Heart right ventricle (tissue), 16 donors: Measurements from ENCODE around the gene CDK11B. TPM values are rescaled to one million over a fixed set of nuclear protein-coding genes. Genes with fewer than 3 reads are reported as not detected.

ENCODE experiments used
- ATAC-seq, 8 donors: fragments of 200-7000 bp; cut with Tn5 transposase; one replicate each; pipeline ENCODE4 v1.9.1; 2020; ENCODE audit warnings: mild to moderate bottlenecking in 8 of 8, moderate library complexity in 8 of 8, moderate number of reproducible peaks in 1 of 8
- DNase-seq, 2 donors: peaks; one replicate each; pipeline ENCODE4 v3.0.0-alpha.2; 2020
- H3K27ac ChIP-seq, 10 donors: fragments of 200-600 bp; sonication (generic) in 2 of 10; one replicate each; pipeline versions ENCODE4 v1.5.0 to v1.8.0; 2020 to 2022; ENCODE audit warnings: mild to moderate bottlenecking in 3 of 10
- H3K27me3 ChIP-seq, 7 donors: fragments of 200-600 bp; one replicate each; pipeline ENCODE4 v1.8.0; 2021 to 2022; ENCODE audit warnings: mild to moderate bottlenecking in 2 of 7
- H3K36me3 ChIP-seq, 9 donors: fragments of 200-600 bp; sonication (generic) in 1 of 9; one replicate each; pipeline versions ENCODE4 v1.5.0 to v1.8.0; 2020 to 2022; ENCODE audit warnings: mild to moderate bottlenecking in 2 of 9
- H3K4me1 ChIP-seq, 9 donors: fragments of 200-600 bp; sonication (generic) in 1 of 9; one replicate each; pipeline versions ENCODE4 v1.5.0 to v1.8.0; 2020 to 2022; ENCODE audit warnings: mild to moderate bottlenecking in 4 of 9
- H3K4me3 ChIP-seq, 10 donors: fragments of 200-600 bp; sonication (generic) in 2 of 10; one replicate each; pipeline versions ENCODE4 v1.5.0 to v1.8.0; 2020 to 2022; ENCODE audit warnings: mild to moderate bottlenecking in 7 of 10, moderate library complexity in 2 of 10
- H3K9me3 ChIP-seq, 11 donors: fragments of 200-600 bp in 10 of 11; sonication (generic) in 2 of 11; one replicate each; pipeline versions ENCODE4 v1.5.0 to v1.8.0; 2013 to 2022; ENCODE audit warnings: mild to moderate bottlenecking in 2 of 11, control low read depth in 1 of 11, moderate library complexity in 1 of 11
- WGBS, 2 donors: extraction: QIAGEN DNeasy Blood & Tissue Kit; methylation state at CpG; one replicate each; pipeline ENCODE4 v1.1.7; 2013; ENCODE audit warnings: inconsistent platforms in 1 of 2; 5-methylcytosine and 5-hydroxymethylcytosine counted together
- intact Hi-C, 10 donors: fragments of 100-400 bp; cut with DNase I; formaldehyde crosslinking; loops; one replicate each; pipeline versions ENCODE4 v1.11.1 to v1.14.2; 2022
- polyA plus RNA-seq, 2 donors: library from polyadenylated mRNA; stranded (reverse); fragments of 200-250 nt; gene quantifications; one replicate each; pipeline ENCODE4 v1.2.3, GENCODE V29; 2013
- total RNA-seq, 10 donors: library from RNA; stranded (reverse); fragmentation: NEBNext Ultra II Directional in 3 of 10; extraction: Animal tissue kit (Norgen Biotek cat#: 25700) in 3 of 10; gene quantifications; one replicate each; pipeline versions ENCODE4 v1.2.1 to v1.2.4, GENCODE V29; 2021 to 2023
- TF ChIP-seq, protein P1 (sequence below), 9 donors: fragments of 200-600 bp; sonication (generic) in 2 of 9; IDR thresholded peaks; one replicate each; pipeline versions ENCODE4 v1.5.0 to v1.8.0; 2021 to 2022; ENCODE audit warnings: antibody characterized with exemption in 9 of 9, mild to moderate bottlenecking in 5 of 9, moderate library complexity in 1 of 9
- donor health status: Arrhythmogenic right ventricular cardiomyopathy.
- donor health status: ischemic (EF 13 %, LVEDD 7.1; RV severe dilation, severe dysfunction).
- donor health status: healthy with polysubstance abuse.
- donor health status: DM: no; HTN: yes; CAD: no.
- donor health status: DM: no; HTN: no; CAD: no.
- donor health status: ischemic (EF 25% LVEDD 6.9; RV normal size, moderate dysfunction).
- donor health status: ischemic (EF 25% LVEDD 5.7; RV mildly dilated, moderate dysfunction).
- donor health status: healthy.
- donor health status: DM: yes; HTN: yes; CAD: no.
- donor health status: Ischemic cardiomyopathy.
- donor health status: ischemic (EF 35%, LVEDD 5.7; RV mildly dilated, moderate dysfunction).
- donor health status: nonischemic (EF 11% LVEDD 7.7; RV severe dilation, severe dysfunction).
- donor health status: DM: yes; HTN: yes; CAD: no.
- donor health status: PGD.
- donor health status: ischemic (EF 29% LVEDD 5.4; RV normal size, mild dysfunction).
- donor health status: nonischemic (EF 23%, LVEDD 6.1; RV moderate dilation, normal function).

The CDK11B gene
- total and polyA plus RNA-seq, 12 donors, result 20.9 to 34.1 (median 24.2) TPM

DNA sequence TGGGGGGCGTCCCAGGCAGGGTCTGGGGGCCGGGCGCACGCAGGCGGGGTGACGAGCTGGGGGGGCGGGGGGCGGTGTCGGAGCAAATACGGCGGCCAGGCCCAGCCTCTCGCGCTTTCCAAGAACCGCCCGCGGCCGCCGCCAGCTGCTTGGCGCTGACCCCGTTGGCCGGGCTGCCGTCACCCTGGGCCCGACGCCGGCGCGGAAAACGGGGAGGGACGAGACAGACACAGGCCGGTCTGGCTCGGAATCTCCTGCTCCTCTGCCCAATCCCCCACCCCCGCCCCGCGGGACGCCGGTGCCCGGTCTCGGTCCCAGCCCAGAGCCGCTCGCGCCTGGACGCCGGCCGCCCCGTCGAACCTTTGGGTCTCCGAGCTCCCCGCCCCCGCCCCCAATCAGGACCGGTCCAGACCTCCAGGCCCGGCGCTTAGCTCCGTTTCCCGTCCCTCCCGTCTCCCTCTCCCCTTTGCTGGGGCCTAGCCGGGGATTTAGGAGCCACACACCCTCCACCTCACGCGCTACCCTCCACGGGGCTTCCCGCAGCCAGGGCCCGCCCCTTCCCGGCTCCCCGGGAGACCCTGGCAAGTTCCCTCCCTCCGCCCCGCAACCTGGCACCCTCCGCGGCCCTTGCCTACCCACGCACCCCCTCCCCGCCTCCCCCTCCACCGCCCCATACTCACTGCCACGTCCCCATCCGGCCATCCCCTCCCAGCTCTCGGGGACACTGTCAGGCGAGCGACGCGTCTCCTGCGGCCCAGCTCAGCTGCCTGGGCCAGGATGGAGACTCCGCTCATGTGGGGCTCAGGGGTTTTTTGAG lies 27.6 kb downstream of the CDK11B start:
- ATAC-seq (peak; percentile 43 to 64 (median 60)), DNase-seq (peak; percentile 76 to 77)
- intact Hi-C loops, result no loop called here
- Histone ChIP-seq H3K27ac (peak overlapping the region; percentile 52 to 92 (median 82)), H3K9me3 (no peaks in the 10 kb centered on the region), H3K4me1 (peaks cover 0 to 21% (median 8%) of the 10 kb centered on the region in 9 donors), H3K4me3 (peak overlapping the region in 9 of 10 donors; percentile 19 to 47 (median 45)), H3K36me3 (peaks cover 0 to 34% (median 8%) of the 10 kb centered on the region in 9 donors), H3K27me3 (peaks cover 0 to 41% (median 15%) of the 10 kb centered on the region in 7 donors)
- WGBS, 2 donors, result 23 to 24% methylated on average over 55 to 79 of the region's 79 CpGs
- TF ChIP-seq, protein P1, sequence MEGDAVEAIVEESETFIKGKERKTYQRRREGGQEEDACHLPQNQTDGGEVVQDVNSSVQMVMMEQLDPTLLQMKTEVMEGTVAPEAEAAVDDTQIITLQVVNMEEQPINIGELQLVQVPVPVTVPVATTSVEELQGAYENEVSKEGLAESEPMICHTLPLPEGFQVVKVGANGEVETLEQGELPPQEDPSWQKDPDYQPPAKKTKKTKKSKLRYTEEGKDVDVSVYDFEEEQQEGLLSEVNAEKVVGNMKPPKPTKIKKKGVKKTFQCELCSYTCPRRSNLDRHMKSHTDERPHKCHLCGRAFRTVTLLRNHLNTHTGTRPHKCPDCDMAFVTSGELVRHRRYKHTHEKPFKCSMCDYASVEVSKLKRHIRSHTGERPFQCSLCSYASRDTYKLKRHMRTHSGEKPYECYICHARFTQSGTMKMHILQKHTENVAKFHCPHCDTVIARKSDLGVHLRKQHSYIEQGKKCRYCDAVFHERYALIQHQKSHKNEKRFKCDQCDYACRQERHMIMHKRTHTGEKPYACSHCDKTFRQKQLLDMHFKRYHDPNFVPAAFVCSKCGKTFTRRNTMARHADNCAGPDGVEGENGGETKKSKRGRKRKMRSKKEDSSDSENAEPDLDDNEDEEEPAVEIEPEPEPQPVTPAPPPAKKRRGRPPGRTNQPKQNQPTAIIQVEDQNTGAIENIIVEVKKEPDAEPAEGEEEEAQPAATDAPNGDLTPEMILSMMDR (IDR thresholded peaks at IDR 0.05), result no peak

GRCh38 chr1:1630191-1630964 lies 28.4 kb downstream of the CDK11B start:
- Histone ChIP-seq H3K9me3 (no peaks in the 10 kb centered on the region), H3K4me1 (peaks cover 0 to 29% (median 11%) of the 10 kb centered on the region in 9 donors), H3K4me3 (peak overlapping the region in 8 of 10 donors; percentile 10 to 47 (median 45)), H3K36me3 (peaks cover 0 to 34% (median 8%) of the 10 kb centered on the region in 9 donors), H3K27ac (peak overlapping the region; percentile 52 to 92 (median 82)), H3K27me3 (peaks cover 0 to 41% (median 15%) of the 10 kb centered on the region in 7 donors)
- ATAC-seq (peak in 6 of 8 donors; percentile 3 to 45 (median 20)), DNase-seq (peak; percentile 60 to 75)
- WGBS, 2 donors, result 44 to 46% methylated on average over 73 to 81 of the region's 81 CpGs
- intact Hi-C loops, result no loop called here
- TF ChIP-seq, protein P1 (IDR thresholded peaks at IDR 0.05), result no peak

DNA sequence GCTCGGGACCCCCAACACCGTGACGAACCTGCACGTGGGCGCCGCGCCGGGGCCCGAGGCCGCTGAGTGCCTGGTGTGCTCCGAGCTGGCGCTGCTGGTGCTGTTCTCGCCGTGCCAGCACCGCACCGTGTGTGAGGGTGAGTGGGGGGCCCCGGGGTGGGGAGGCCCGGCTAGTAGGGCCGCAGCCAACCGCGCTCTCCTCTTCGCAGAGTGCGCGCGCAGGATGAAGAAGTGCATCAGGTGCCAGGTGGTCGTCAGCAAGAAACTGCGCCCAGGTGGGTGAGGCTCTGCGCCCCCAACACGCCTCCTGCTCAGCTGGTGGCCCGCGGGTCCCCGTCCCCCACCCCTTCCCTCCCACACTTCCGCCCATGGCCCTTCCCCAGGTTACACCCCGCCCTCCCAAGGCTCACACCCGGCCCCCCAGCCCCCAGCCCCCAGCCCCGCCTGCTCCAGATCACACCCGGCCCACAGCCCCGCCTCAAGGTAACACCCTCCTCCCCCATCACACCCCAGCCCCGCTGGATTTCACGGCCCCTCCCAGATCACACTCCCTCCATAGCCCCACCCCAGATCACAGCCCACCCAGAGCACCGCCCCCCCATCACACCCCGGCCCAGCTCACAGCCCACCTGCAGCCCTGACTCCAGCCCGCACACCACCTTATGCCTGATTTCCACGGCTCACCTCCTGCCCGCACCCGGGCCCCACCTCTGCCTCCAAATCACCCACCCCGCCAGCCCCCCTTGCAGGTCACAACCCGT lies 29.2 kb downstream of the CDK11B start:
- Histone ChIP-seq H3K9me3 (no peaks in the 10 kb centered on the region), H3K27me3 (peaks cover 0 to 41% (median 15%) of the 10 kb centered on the region in 7 donors), H3K4me3 (peak overlapping the region in 1 of 10 donors; percentile 45), H3K4me1 (peaks cover 0 to 37% (median 11%) of the 10 kb centered on the region in 9 donors), H3K27ac (peak overlapping the region in 2 of 10 donors; percentile 64 to 92), H3K36me3 (peaks cover 0 to 34% (median 8%) of the 10 kb centered on the region in 9 donors)
- DNase-seq (peak in 1 of 2 donors; percentile 38), ATAC-seq (no peak)
- intact Hi-C loops, result no loop called here
- 72 to 80% methylated on average over 39 to 48 of the region's 48 CpGs for WGBS, 2 donors
- TF ChIP-seq, protein P1 (IDR thresholded peaks at IDR 0.05), result no peak
